Activated naive CD4-positive, alpha-beta T cell treated with anti-CD3 and anti-CD28 coated beads, Interleukin-2, amount 10 ng/mL, durations not matched to agents 7 days and 5 days (primary cell): Measurements from ENCODE around the gene SYNJ2.

Experiments used
- CTCF ChIA-PET: fragments of 350-600 bp; sonication (Branson Sonifier 250); formaldehyde crosslinking; loops from one replicate; lab custom pipeline; 2021; ENCODE audit warnings: antibody characterized with exemption; lab: Charles Lee
- DNase-seq: peaks from one replicate; pipeline ENCODE4 v3.0.0-alpha.2; 2020
- H3K27ac Mint-ChIP-seq: one replicate; pipeline ENCODE4 v1.8.0; 2021; ENCODE audit warnings: mild to moderate bottlenecking, moderate library complexity, mixed read lengths
- H3K27me3 Mint-ChIP-seq: one replicate; pipeline ENCODE4 v1.8.0; 2021; ENCODE audit warnings: mild to moderate bottlenecking, mixed read lengths
- H3K36me3 Mint-ChIP-seq: one replicate; pipeline ENCODE4 v1.8.0; 2021; ENCODE audit warnings: mixed read lengths
- H3K4me1 Mint-ChIP-seq: one replicate; pipeline ENCODE4 v1.8.0; 2021; ENCODE audit warnings: mixed read lengths
- H3K4me3 Mint-ChIP-seq: one replicate; pipeline ENCODE4 v1.8.0; 2021; ENCODE audit warnings: mild to moderate bottlenecking, moderate library complexity, mixed read lengths
- H3K9me3 Mint-ChIP-seq: one replicate; pipeline ENCODE4 v1.8.0; 2021; ENCODE audit warnings: mixed read lengths

SYNJ2 gene

DNA sequence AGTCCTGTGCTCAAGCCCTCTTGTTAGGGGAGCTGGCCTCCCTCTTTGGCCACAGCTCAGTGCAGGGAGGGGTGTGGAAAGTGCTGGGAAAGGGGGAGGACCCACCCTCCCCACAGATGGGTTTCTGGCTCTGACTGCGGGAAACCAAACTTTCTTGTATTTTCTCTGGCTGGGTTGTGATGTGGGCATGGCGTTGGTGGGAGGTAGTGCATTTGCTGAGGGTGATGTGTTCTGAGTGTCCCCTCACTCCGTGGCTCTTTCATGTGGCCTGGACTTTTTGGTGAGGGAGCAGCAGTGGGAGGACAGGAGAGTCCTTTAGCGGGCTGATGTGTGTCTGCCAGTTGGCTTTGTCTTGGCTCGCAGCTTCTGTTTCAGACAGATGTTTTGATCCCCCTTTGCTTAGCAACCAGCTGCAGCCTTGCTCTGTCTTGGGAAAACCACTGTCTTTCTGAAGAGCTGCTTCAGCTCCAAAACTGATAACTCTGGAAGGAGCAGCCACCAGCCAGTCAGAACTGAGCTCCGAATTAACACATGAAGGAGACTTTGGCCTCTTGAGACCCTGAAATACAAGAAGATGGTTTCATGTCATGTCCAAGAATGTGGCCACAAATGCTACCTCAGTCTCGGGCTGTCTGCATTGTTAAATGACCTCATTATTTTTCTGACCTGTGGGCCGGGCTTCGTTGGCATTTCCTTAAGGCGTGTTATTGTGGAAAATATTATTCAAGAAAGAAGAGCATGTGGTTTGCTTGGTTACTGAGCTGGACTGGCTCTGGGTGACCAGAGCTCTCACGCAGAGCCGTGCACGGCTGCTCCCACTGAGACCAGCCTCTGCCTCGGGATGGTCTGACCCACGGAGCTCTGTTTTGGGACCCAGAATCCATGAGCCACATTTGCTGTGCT lies 21.5 kb downstream of the SYNJ2 start:
- no peaks in the 10 kb centered on the region for H3K27me3 Mint-ChIP-seq
- CTCF ChIA-PET = interaction anchor here (0.7 to 1.3 kb wide), 3 partner anchors 21 to 69 kb away, joined by 3 to 7 read pairs (median 3); partner anchors contain the start of gene SYNJ2
- H3K9me3 Mint-ChIP-seq = no peaks in the 10 kb centered on the region
- peaks cover 53% of the 10 kb centered on the region for H3K4me1 Mint-ChIP-seq
- DNase-seq = peak; percentile 34
- no peak overlapping the region for H3K4me3 Mint-ChIP-seq
- H3K27ac Mint-ChIP-seq = no peak overlapping the region
- peaks cover 23% of the 10 kb centered on the region for H3K36me3 Mint-ChIP-seq

- no peaks in the 10 kb centered on the region for H3K27me3 Mint-ChIP-seq
- no peak overlapping the region for H3K27ac Mint-ChIP-seq
- H3K36me3 Mint-ChIP-seq = peaks cover 25% of the 10 kb centered on the region
- no peak for DNase-seq
- CTCF ChIA-PET = interaction anchor here (0.7 to 1.3 kb wide), 3 partner anchors 22 to 68 kb away, joined by 3 to 7 read pairs (median 3); partner anchors contain the start of gene SYNJ2
- no peak overlapping the region for H3K4me3 Mint-ChIP-seq
- no peaks in the 10 kb centered on the region for H3K9me3 Mint-ChIP-seq
- H3K4me1 Mint-ChIP-seq = peaks cover 62% of the 10 kb centered on the region
These were observed 22.4 kb downstream of the SYNJ2 start for GRCh38 chr6:158003910-158004700.

DNA sequence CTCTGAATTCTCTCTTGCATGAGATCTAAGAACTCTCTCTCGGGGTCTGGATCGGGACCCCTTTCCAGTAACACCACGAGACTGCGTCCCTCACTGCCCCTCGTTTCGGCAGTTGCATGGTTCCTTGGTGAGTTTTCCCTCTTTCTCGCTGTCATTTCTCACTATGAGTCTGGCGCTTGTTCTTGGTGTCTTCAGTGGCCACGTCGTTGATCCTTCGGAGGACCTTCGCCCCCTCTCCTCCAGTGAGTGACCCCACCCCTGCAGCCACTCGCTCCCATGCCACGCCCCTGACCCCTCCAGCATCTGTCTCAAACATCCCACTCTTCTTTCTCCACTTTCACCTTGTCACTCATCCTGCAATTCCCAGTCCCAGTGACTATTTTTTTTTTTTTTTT lies 23.0 kb downstream of the SYNJ2 start:
- Mint-ChIP-seq H3K4me3 (no peak overlapping the region), H3K9me3 (no peaks in the 10 kb centered on the region), H3K4me1 (peaks cover 68% of the 10 kb centered on the region), H3K27ac (no peak overlapping the region), H3K36me3 (peaks cover 29% of the 10 kb centered on the region), H3K27me3 (no peaks in the 10 kb centered on the region)
- CTCF ChIA-PET = no interaction called here
- no peak for DNase-seq

GRCh38 chr6:158005626-158006180 lies 24.0 kb downstream of the SYNJ2 start:
- CTCF ChIA-PET = no interaction called here
- Mint-ChIP-seq H3K9me3 (no peaks in the 10 kb centered on the region), H3K4me1 (peaks cover 78% of the 10 kb centered on the region), H3K27ac (no peak overlapping the region), H3K4me3 (no peak overlapping the region), H3K27me3 (no peaks in the 10 kb centered on the region), H3K36me3 (peaks cover 32% of the 10 kb centered on the region)
- DNase-seq = no peak

DNA sequence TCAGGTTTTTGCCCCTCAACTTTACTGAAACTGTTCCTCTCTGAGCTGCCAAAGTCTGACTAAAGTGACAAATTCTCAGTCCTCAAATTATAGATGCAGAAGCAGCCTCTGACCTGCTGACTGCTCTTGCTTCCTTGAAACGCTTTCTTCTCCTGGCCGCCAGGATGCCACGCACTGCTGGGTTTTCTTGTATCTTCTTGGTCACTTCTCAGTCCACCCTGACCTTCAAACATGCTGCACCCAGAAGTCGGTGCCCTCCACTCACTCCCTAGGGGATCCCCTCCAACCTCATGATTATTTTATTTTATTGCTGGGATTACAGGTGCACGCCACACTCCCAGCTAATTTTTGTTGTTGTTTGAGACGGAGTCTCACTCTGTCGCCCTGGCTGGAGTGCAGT lies 24.7 kb downstream of the SYNJ2 start:
- Mint-ChIP-seq H3K9me3 (no peaks in the 10 kb centered on the region), H3K27me3 (no peaks in the 10 kb centered on the region), H3K4me3 (no peak overlapping the region), H3K27ac (no peak overlapping the region), H3K36me3 (peaks cover 35% of the 10 kb centered on the region), H3K4me1 (peaks cover 84% of the 10 kb centered on the region)
- CTCF ChIA-PET = no interaction called here
- no peak for DNase-seq

- Mint-ChIP-seq H3K9me3 (no peaks in the 10 kb centered on the region), H3K27ac (peak overlapping the region; percentile 4), H3K36me3 (peaks cover 31% of the 10 kb centered on the region), H3K4me1 (peaks cover 86% of the 10 kb centered on the region), H3K4me3 (no peak overlapping the region), H3K27me3 (no peaks in the 10 kb centered on the region)
- no peak for DNase-seq
- CTCF ChIA-PET = no interaction called here
These were observed 25.3 kb downstream of the SYNJ2 start for GRCh38 chr6:158006821-158007570.

- CTCF ChIA-PET = interaction anchor here (1.0 kb wide), 1 partner anchor 52 kb away, joined by 3 read pairs; no protein-coding TSS in a partner anchor
- peaks cover 34% of the 10 kb centered on the region for H3K36me3 Mint-ChIP-seq
- H3K27me3 Mint-ChIP-seq = no peaks in the 10 kb centered on the region
- H3K4me1 Mint-ChIP-seq = peaks cover 79% of the 10 kb centered on the region
- peak overlapping the region; percentile 82 for H3K27ac Mint-ChIP-seq
- peak overlapping the region; percentile 20 for H3K4me3 Mint-ChIP-seq
- no peaks in the 10 kb centered on the region for H3K9me3 Mint-ChIP-seq
- DNase-seq = peak; percentile 30
These were observed 27.1 kb downstream of the SYNJ2 start for GRCh38 chr6:158008864-158009113.

- Mint-ChIP-seq H3K27me3 (no peaks in the 10 kb centered on the region), H3K4me1 (peaks cover 79% of the 10 kb centered on the region), H3K9me3 (no peaks in the 10 kb centered on the region), H3K4me3 (peak overlapping the region; percentile 32), H3K27ac (peak overlapping the region; percentile 82), H3K36me3 (peaks cover 34% of the 10 kb centered on the region)
- peak; percentile 57 for DNase-seq
- CTCF ChIA-PET = interaction anchor here (0.8 to 1.0 kb wide), 2 partner anchors 17 to 28 kb away, joined by 3 read pairs; partner anchors contain the start of gene SYNJ2
These were observed 27.6 kb downstream of the SYNJ2 start for GRCh38 chr6:158009114-158009891.

GRCh38 chr6:158009935-158010585 lies 28.4 kb downstream of the SYNJ2 start:
- H3K27ac Mint-ChIP-seq = peak overlapping the region; percentile 26
- peaks cover 37% of the 10 kb centered on the region for H3K36me3 Mint-ChIP-seq
- H3K9me3 Mint-ChIP-seq = no peaks in the 10 kb centered on the region

GRCh38 chr6:158010591-158011477 lies 29.2 kb downstream of the SYNJ2 start:
- peaks cover 77% of the 10 kb centered on the region for H3K4me1 Mint-ChIP-seq
- H3K27me3 Mint-ChIP-seq = no peaks in the 10 kb centered on the region
- DNase-seq = no peak
- no peaks in the 10 kb centered on the region for H3K9me3 Mint-ChIP-seq
- no peak overlapping the region for H3K27ac Mint-ChIP-seq
- no peak overlapping the region for H3K4me3 Mint-ChIP-seq
- peaks cover 37% of the 10 kb centered on the region for H3K36me3 Mint-ChIP-seq
- CTCF ChIA-PET = interaction anchor here (3.1 kb wide), 1 partner anchor 15 kb away, joined by 14 read pairs; no protein-coding TSS in a partner anchor

More at GRCh38 chr6:158009935-158010585, 28.4 kb downstream of the SYNJ2 start:
- CTCF ChIA-PET = interaction anchor here (0.8 to 1.0 kb wide), 2 partner anchors 16 to 29 kb away, joined by 3 read pairs; partner anchors contain the start of gene SYNJ2
- Mint-ChIP-seq H3K27me3 (no peaks in the 10 kb centered on the region), H3K4me3 (no peak overlapping the region), H3K4me1 (peaks cover 81% of the 10 kb centered on the region)
- no peak for DNase-seq

DNA sequence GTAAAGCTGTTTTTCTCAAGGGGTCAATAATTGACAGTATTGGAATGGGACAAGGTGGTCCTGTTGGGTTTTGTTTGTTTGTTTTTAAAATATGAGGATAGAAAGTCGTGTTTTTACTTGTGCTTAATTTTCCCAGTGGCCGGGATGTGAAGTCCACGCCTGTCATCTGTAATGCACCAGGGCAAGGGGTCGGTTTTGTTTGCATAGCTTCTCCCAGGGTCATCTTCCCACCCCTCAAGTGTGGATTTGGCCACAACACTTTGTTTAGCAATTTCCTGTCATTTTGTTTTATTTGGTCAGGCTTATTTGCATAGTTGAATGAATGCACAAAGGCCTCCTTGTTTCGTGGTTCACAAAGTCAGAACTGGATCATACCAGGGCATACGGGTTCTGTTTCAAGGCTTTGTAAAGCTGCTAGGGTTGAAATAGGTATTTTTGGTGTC lies 29.8 kb downstream of the SYNJ2 start:
- no peak overlapping the region for H3K27ac Mint-ChIP-seq
- no peak overlapping the region for H3K4me3 Mint-ChIP-seq
- no peaks in the 10 kb centered on the region for H3K27me3 Mint-ChIP-seq
- no peak for DNase-seq
- H3K9me3 Mint-ChIP-seq = no peaks in the 10 kb centered on the region
- CTCF ChIA-PET = interaction anchor here (3.1 kb wide), 1 partner anchor 14 kb away, joined by 14 read pairs; no protein-coding TSS in a partner anchor
- peaks cover 71% of the 10 kb centered on the region for H3K4me1 Mint-ChIP-seq
- H3K36me3 Mint-ChIP-seq = peaks cover 31% of the 10 kb centered on the region
